Activated CD8-positive, alpha-beta T cell treated with anti-CD3 and anti-CD28 coated beads, Interleukin-2, amount 10 ng/mL, durations not matched to agents 7 days and 5 days (primary cell): ENCODE measurements around the gene ACBD7. TPM values are rescaled to one million over a fixed set of nuclear protein-coding genes. Genes with fewer than 3 reads are reported as not detected.

Experiments
- ATAC-seq: fragments of 150-1000 bp; cut with Tn5 transposase; one replicate; pipeline ENCODE4 v1.10.0; 2021; ENCODE audit warnings: moderate library complexity
- CTCF ChIA-PET: fragments of 350-600 bp; sonication (Branson Sonifier 250); formaldehyde crosslinking; loops from one replicate; lab custom pipeline; 2021; ENCODE audit warnings: antibody characterized with exemption; lab: Charles Lee
- POLR2A ChIA-PET: fragments of 350-600 bp; sonication (Branson Sonifier 250); formaldehyde crosslinking; loops from one replicate; lab custom pipeline; 2021; ENCODE audit warnings: antibody characterized with exemption; lab: Charles Lee
- DNase-seq: peaks from one replicate; pipeline ENCODE4 v3.0.0-alpha.2; 2020
- H3K27ac Mint-ChIP-seq: one replicate; pipeline ENCODE4 v1.8.0; 2021; ENCODE audit warnings: mild to moderate bottlenecking, mixed read lengths
- H3K27me3 Mint-ChIP-seq: one replicate; pipeline ENCODE4 v1.8.0; 2021; ENCODE audit warnings: low read depth, mixed read lengths
- H3K36me3 Mint-ChIP-seq: one replicate; pipeline ENCODE4 v1.8.0; 2021; ENCODE audit warnings: low read depth, mixed read lengths
- H3K4me1 Mint-ChIP-seq: one replicate; pipeline ENCODE4 v1.8.0; 2021; ENCODE audit warnings: low read depth, mixed read lengths
- H3K4me3 Mint-ChIP-seq: one replicate; pipeline ENCODE4 v1.8.0; 2021; ENCODE audit warnings: mild to moderate bottlenecking, mixed read lengths
- H3K9me3 Mint-ChIP-seq: one replicate; pipeline ENCODE4 v1.8.0; 2022; ENCODE audit warnings: mixed read lengths; ENCODE audit not compliant: insufficient read depth
- total RNA-seq, 2 experiments: library from RNA; stranded (reverse); gene quantifications; one replicate each; pipeline ENCODE4 v1.2.3, GENCODE V29; 2021

The ACBD7 gene
- total RNA-seq, 2 experiments from 2014 or later: 4.4 to 5.2 TPM

DNA sequence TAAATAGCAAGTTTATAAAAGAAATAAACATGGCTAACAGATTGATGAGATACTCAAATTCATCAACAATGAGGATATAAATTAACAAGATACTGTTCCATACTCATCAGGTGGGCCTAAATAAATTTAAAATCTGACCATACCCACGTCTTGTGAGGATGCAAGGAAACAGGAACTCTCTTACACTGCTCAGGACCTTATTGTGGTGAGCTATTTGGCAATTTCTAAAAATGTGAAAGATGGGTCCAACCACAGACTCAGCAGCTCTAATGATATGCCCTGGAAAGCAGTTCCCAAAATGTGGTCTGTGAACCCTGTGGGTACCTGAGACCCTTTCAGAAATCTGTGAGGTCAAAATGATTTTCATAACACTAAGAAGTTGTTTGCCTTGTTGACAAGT lies 30.0 kb upstream of the ACBD7 start:
- Mint-ChIP-seq H3K36me3 (peaks cover 21% of the 10 kb centered on the region), H3K9me3 (no peaks in the 10 kb centered on the region), H3K4me3 (no peak overlapping the region), H3K27ac (no peak overlapping the region), H3K4me1 (peaks cover 18% of the 10 kb centered on the region), H3K27me3 (no peaks in the 10 kb centered on the region)
- CTCF ChIA-PET: interaction anchor here (2.0 kb wide), 1 partner anchor 11 kb away, joined by 9 read pairs; no protein-coding TSS in a partner anchor
- no peak for DNase-seq
- POLR2A ChIA-PET: interaction anchor here (0.8 kb wide), 1 partner anchor 720 kb away, joined by 3 read pairs; no protein-coding TSS in a partner anchor
- no peak for ATAC-seq

DNA sequence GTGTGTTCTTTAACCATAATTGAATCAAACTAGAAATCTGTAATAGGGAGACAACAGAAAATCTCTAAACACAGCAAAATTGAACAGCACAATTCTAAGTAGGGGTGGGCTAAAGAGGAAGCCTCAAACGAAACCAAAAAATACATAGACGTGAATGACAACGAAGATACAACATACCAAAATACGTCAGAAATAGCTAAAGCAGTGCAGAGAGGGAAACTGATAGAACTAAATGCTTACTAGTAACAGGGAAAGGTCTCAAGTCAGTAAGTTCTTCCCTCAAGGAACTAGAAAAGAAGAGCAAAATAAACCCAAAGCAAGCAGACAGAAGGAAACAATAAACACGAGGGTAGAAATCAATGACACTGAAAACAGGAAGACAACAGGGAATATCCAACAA lies 27.6 kb upstream of the ACBD7 start:
- ChIA-PET POLR2A (no interaction called here), CTCF (interaction anchor here (1.3 to 2.8 kb wide), 2 partner anchors 10 to 16 kb away, joined by 3 to 6 read pairs; no protein-coding TSS in a partner anchor)
- no peak for DNase-seq
- no peak for ATAC-seq
- Mint-ChIP-seq H3K9me3 (no peaks in the 10 kb centered on the region), H3K36me3 (peaks cover 21% of the 10 kb centered on the region), H3K27ac (no peak overlapping the region), H3K4me1 (peaks cover 10% of the 10 kb centered on the region), H3K4me3 (no peak overlapping the region), H3K27me3 (no peaks in the 10 kb centered on the region)

DNA sequence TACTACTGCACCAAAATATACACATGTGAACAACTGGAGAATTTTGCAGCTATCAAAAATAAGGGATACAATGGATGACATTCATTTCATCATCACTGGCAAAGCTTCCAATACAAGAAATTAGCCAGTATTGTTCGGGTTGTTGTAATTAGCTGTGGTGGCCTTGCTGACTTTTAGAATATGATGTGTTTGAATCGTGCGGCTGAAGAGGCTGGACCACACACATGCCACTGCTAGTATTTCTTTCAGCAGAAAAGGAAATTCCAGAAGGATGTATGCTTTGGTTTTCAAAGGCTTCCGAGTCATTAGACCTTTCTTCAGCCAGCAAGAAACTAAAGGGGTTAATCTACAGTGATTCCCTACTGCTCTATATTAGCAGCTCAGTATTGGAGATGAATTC lies 25.2 kb upstream of the ACBD7 start:
- H3K27me3 Mint-ChIP-seq: no peaks in the 10 kb centered on the region
- H3K4me3 Mint-ChIP-seq: no peak overlapping the region
- H3K9me3 Mint-ChIP-seq: no peaks in the 10 kb centered on the region
- DNase-seq: no peak
- H3K36me3 Mint-ChIP-seq: peaks cover 24% of the 10 kb centered on the region
- H3K27ac Mint-ChIP-seq: no peak overlapping the region
- POLR2A ChIA-PET: interaction anchor here (1.6 kb wide), 1 partner anchor 16 kb away, joined by 5 read pairs; the partner anchor contains the start of gene RPP38
- H3K4me1 Mint-ChIP-seq: peaks cover 2% of the 10 kb centered on the region
- no peak for ATAC-seq
- CTCF ChIA-PET: interaction anchor here (0.7 kb wide), 1 partner anchor 39 kb away, joined by 3 read pairs; no protein-coding TSS in a partner anchor

DNA sequence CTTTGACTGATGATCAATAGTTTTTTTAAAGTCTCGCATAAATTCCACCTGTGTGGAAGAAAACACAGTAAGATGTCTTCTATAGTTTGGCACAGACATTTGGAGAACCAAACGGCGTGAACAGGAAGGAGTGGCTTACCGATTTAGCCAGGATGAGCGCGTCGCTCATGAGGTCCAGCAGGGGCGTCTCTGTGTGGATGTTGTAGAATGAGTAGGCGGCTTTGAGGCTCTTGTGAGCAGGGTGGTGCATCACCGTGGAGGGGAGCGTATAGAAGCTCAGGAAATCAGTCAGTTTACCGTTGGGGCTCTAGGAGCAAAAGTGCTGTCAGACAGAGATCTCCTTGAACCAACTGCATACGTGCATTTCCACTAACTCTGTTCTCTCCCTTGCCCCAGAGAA lies 24.1 kb upstream of the ACBD7 start:
- ATAC-seq (no peak), DNase-seq (no peak)
- POLR2A ChIA-PET: no interaction called here
- H3K4me1 Mint-ChIP-seq: no peaks in the 10 kb centered on the region
- CTCF ChIA-PET: no interaction called here
- H3K27ac Mint-ChIP-seq: peak overlapping the region; percentile 27
- no peaks in the 10 kb centered on the region for H3K27me3 Mint-ChIP-seq
- H3K9me3 Mint-ChIP-seq: no peaks in the 10 kb centered on the region
- no peak overlapping the region for H3K4me3 Mint-ChIP-seq
- H3K36me3 Mint-ChIP-seq: peaks cover 32% of the 10 kb centered on the region

DNA sequence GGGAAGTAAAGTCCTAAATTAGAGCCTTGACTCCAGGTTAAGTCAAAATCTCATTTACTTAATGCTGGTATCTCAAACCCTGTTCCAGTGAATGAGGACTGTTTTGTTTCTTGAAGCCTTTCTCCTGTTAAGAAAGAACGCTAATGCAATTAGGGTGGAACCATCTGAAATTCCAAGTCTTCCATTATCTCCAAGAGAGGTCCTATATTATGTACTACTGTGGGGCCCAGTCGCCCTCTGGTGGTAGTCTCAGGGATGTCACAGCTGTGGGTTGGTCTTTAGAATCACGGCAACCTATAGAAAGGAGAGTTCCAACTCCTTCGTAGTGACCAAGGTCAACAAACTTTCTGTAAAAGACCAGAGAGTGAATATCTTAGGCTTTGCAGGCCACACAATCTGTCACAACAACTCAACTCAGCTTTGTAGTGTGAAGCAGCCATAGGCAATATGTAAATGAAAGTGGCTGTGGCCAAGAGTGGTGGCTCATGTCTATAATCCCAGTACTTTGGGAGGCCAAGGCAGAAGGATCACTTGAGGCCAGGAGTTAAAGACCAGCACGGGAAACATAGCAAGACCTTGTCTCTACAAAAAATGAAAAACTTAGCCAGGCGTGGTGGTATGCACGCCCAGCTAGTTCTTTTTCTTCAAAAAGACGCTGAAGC lies 17.9 kb upstream of the ACBD7 start:
- Mint-ChIP-seq H3K4me1 (peaks cover 8% of the 10 kb centered on the region), H3K4me3 (no peak overlapping the region), H3K9me3 (no peaks in the 10 kb centered on the region), H3K36me3 (peaks cover 54% of the 10 kb centered on the region), H3K27me3 (no peaks in the 10 kb centered on the region), H3K27ac (no peak overlapping the region)
- peak; percentile 89 for ATAC-seq
- peak; percentile 78 for DNase-seq
- POLR2A ChIA-PET: interaction anchor here (1.0 to 1.3 kb wide), 2 partner anchors 9 to 153 kb away, joined by 4 read pairs; partner anchors contain the start of gene DCLRE1C
- CTCF ChIA-PET: interaction anchor here (0.6 to 2.3 kb wide), 17 partner anchors 9 to 905 kb away, joined by 3 to 11 read pairs (median 4); partner anchors contain the start of genes MEIG1 and RPP38

DNA sequence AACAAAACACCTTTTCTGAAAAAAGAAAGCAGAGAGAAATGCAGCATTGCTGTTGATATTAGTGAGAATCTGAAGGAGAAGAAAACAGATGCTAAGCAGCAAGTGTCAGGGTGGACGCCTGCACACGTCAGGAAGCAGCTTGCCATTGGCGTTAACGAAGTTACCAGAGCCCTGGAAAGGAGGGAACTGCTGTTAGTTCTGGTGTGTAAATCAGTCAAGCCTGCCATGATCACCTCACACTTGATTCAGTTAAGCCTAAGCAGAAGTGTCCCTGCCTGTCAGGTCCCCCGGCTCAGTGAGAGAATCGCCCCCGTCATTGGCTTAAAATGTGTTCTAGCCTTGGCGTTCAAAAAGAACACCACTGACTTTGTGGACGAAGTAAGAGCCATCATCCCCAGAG lies 14.9 kb upstream of the ACBD7 start:
- peaks cover 60% of the 10 kb centered on the region for H3K36me3 Mint-ChIP-seq
- no peak overlapping the region for H3K4me3 Mint-ChIP-seq
- ATAC-seq (no peak), DNase-seq (no peak)
- H3K9me3 Mint-ChIP-seq: no peaks in the 10 kb centered on the region
- H3K27me3 Mint-ChIP-seq: no peaks in the 10 kb centered on the region
- ChIA-PET POLR2A (interaction anchor here (0.6 kb wide), 1 partner anchor 78 kb away, joined by 3 read pairs; no protein-coding TSS in a partner anchor), CTCF (no interaction called here)
- H3K27ac Mint-ChIP-seq: no peak overlapping the region
- peaks cover 21% of the 10 kb centered on the region for H3K4me1 Mint-ChIP-seq

DNA sequence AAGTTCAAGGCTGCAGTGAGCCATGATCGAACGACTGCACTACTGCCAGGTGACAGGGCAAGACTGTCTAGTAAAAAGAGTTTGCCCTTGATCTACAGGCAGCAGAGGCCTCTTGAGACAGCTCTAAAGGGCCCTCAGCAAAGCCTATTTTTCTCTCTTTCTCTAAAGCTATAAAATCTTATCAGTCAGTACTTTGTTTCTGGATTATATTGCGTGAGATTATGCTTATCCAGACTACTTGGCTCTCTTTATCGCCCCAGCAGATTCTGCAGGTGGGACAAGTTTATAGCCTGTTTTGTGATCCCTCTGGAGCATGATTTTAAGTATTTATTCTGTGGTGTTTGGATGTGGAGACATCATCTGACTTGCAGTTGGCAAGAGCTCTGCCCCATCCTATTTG lies 11.3 kb upstream of the ACBD7 start:
- Mint-ChIP-seq H3K4me3 (peak overlapping the region; percentile 13), H3K27me3 (no peaks in the 10 kb centered on the region), H3K36me3 (peaks cover 41% of the 10 kb centered on the region), H3K4me1 (peaks cover 28% of the 10 kb centered on the region), H3K27ac (no peak overlapping the region), H3K9me3 (no peaks in the 10 kb centered on the region)
- POLR2A ChIA-PET: interaction anchor here (0.8 to 1.3 kb wide), 2 partner anchors 41 to 147 kb away, joined by 3 to 5 read pairs; no protein-coding TSS in a partner anchor
- ATAC-seq (no peak), DNase-seq (no peak)
- CTCF ChIA-PET: interaction anchor here (1.2 to 1.5 kb wide), 3 partner anchors 16 to 262 kb away, joined by 3 to 4 read pairs (median 3); partner anchors contain the start of genes CDNF, DCLRE1C, HSPA14 and MSANTD7

DNA sequence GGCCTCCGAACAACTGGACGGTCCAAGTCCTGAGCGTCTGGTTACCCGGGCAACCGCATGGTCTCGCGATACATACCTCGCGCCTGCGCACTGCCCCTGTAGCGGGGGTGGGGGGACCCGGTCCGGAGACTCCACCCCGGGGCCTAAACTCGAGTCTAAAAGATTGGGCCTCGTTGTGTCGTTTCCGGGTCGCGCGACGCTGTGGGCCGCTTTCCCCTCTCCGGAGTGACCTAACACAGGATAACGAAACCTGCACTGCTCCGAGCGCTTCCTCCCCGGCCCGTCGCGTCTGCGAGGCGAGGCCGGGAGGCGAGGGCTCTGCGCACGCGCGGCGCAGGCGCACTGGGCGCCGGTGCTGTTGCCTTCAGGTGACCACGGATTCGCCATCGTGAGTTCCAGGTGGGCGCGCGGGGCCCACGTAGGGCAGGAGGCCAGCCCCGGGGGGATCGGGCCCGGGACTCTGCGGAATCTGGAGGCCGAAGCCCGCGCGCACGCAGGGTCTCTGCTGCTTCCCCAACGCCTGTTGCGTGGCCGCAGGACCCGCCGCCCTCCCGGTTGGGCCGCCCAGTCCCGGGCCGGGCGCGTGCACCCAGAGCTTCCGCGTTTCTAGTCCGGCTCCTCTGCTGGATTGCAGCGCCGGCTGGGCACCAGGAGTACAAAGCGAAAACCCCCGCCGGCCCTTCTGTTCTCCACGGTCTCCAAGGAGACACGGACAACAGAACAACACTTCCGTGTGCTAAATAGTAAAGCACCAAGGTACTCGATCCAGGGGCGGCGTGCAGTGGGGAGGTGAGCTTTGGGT lies 8.6 kb upstream of the ACBD7 start, which contains the start of gene RPP38:
Gene RPP38, plus strand, starts transcription at position 345 of the 802 bp plus-strand sequence. CDS start 5,960 bp downstream, outside the sequence.
- Mint-ChIP-seq H3K9me3 (no peaks in the 10 kb centered on the region), H3K27me3 (no peaks in the 10 kb centered on the region), H3K36me3 (peaks cover 27% of the 10 kb centered on the region), H3K4me1 (peaks cover 28% of the 10 kb centered on the region), H3K4me3 (peak within 1 kb of the TSS; percentile 96), H3K27ac (peak within 1 kb of the TSS; percentile 95)
- DNase-seq (peak; percentile 97), ATAC-seq (peak; percentile 88)
- ChIA-PET POLR2A (interaction anchor here (0.6 to 1.8 kb wide), 7 partner anchors 9 to 762 kb away, joined by 3 to 9 read pairs (median 4); partner anchors contain the start of genes DCLRE1C and MEIG1), CTCF (interaction anchor here (1.1 to 1.2 kb wide), 2 partner anchors 9 to 10 kb away, joined by 3 to 7 read pairs; no protein-coding TSS in a partner anchor)

DNA sequence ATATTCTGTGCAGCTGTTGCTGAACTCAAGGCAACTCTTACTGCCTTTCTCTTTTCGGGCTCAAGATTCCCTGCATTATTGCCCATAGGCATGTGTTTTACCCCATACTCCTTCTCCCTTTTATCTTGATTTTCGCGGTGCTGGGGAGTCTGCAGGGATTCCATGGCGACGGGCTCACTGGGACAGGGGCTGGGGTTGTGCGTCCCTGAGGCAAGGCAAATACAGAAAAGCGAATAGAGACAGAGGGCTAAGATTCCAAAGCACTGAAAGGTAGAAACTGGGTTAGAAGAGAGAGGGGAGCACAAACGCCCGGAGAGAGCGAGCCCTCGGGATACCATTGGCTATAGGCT lies 8.1 kb upstream of the ACBD7 start:
- ATAC-seq (no peak), DNase-seq (no peak)
- Mint-ChIP-seq H3K27ac (peak overlapping the region; percentile 95), H3K4me3 (peak overlapping the region; percentile 96), H3K27me3 (no peaks in the 10 kb centered on the region), H3K9me3 (no peaks in the 10 kb centered on the region), H3K36me3 (peaks cover 22% of the 10 kb centered on the region), H3K4me1 (peaks cover 25% of the 10 kb centered on the region)
- ChIA-PET CTCF (interaction anchor here (1.1 kb wide), 1 partner anchor 10 kb away, joined by 3 read pairs; no protein-coding TSS in a partner anchor), POLR2A (interaction anchor here (1.0 kb wide), 1 partner anchor 136 kb away, joined by 3 read pairs; no protein-coding TSS in a partner anchor)

DNA sequence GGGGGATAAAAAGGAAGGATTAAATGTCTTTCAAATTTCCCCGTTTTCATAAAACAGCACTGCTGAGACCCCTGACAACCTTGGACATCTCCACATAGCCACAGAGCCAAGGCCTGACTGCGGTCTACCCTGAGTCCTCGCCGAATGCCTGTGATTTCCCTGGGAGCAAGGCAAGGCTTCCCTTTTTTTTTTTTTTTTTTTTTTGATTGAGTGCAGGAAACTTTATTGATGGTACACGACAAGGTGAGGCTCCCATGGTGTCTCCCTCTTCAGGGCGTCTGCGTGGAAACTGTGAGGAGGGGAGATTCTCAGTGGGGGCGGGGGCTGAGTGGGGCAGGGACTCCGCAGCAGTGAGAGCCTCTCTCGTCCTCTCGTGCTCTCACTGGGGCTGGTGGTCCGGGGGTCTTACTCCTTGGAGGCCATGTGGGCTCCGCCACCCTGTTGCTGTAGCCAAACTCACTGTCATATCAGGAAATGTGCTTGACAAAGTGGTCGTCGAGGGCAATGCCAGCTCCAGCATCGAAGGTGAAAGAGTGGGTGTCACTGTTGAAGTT lies 4.4 kb upstream of the ACBD7 start:
- H3K27ac Mint-ChIP-seq: no peak overlapping the region
- H3K9me3 Mint-ChIP-seq: no peaks in the 10 kb centered on the region

DNA sequence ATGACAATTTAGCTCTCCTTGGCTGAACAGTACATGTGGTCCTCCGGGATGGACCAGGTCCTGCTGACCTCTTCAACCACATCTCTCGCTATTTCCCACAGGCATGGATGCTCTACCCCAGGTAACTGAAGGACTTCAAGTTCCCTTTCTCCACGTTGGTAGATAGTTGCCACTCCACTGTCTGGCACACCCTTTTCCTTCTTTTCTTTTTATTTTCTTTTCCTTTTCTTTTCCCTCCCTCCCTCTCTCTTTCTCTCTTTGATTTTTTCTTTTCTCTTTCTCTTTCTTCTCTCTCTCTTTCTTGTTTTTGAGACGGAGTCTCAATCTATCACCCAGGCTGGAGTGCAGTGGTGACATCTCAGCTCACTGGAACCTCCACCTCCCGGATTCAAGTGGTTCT lies 2.8 kb upstream of the ACBD7 start:
- no peak for ATAC-seq
- CTCF ChIA-PET: no interaction called here
- POLR2A ChIA-PET: no interaction called here
- H3K4me1 Mint-ChIP-seq: peaks cover 8% of the 10 kb centered on the region
- H3K4me3 Mint-ChIP-seq: no peak overlapping the region
- DNase-seq: no peak
- H3K27ac Mint-ChIP-seq: no peak overlapping the region
- H3K27me3 Mint-ChIP-seq: peaks cover 2% of the 10 kb centered on the region
- H3K9me3 Mint-ChIP-seq: no peaks in the 10 kb centered on the region
- no peaks in the 10 kb centered on the region for H3K36me3 Mint-ChIP-seq

More for the DNA sequence above, 4.4 kb upstream of the ACBD7 start:
- ATAC-seq (no peak), DNase-seq (no peak)
- no peak overlapping the region for H3K4me3 Mint-ChIP-seq
- POLR2A ChIA-PET: no interaction called here
- peaks cover 4% of the 10 kb centered on the region for H3K36me3 Mint-ChIP-seq
- CTCF ChIA-PET: no interaction called here
- H3K4me1 Mint-ChIP-seq: peaks cover 15% of the 10 kb centered on the region
- H3K27me3 Mint-ChIP-seq: peaks cover 2% of the 10 kb centered on the region
